Activated gamma-delta T cell treated with Interleukin-2 at 50 U/mL for 16 hours (primary cell): ENCODE results near the gene MS4A4A.

Source experiments
- DNase-seq: peaks from one replicate; pipeline ENCODE4 v3.0.0-alpha.2; 2020

The MS4A4A gene

DNA sequence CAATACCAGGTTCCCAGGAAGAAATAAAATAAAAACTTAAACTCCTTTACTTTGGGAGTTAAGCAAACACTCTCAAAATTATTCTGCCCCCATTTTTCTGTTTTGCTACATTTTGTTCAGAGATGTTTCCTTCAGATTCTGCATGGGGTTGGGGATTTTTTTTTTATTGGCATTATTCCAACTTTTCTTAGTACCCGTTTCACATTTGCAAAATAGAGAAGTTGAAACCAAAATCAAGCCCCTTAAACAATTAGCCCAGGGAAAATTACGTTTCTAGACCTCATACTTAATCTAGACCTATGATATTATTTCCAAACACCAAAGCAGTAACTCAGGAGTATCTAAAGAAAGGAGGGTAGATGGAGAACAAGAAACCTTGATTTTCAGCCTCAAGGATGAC lies 77.3 kb downstream of the MS4A4A start:
- DNase-seq, result no peak
